Progenitor cell of endocrine pancreas (in vitro differentiated cells): Measurements from ENCODE around the gene SMURF2. TPM values are rescaled to one million over a fixed set of nuclear protein-coding genes. Genes with fewer than 3 reads are reported as not detected.

Experiments used
- DNase-seq: peaks from one replicate; pipeline ENCODE4 v3.0.0; 2021; ENCODE audit warnings: low spot score; ENCODE audit not compliant: unreplicated experiment
- H3K27ac Mint-ChIP-seq: 2 replicates; pipeline ENCODE4 v1.8.0; 2021; ENCODE audit warnings: mild to moderate bottlenecking, moderate library complexity, mixed read lengths
- H3K27me3 Mint-ChIP-seq: 2 replicates; pipeline ENCODE4 v1.8.0; 2021; ENCODE audit warnings: mixed read lengths
- H3K36me3 Mint-ChIP-seq: 2 replicates; pipeline ENCODE4 v1.8.0; 2022; ENCODE audit warnings: mixed read lengths; ENCODE audit not compliant: insufficient read depth
- H3K4me1 Mint-ChIP-seq: 2 replicates; pipeline ENCODE4 v1.8.0; 2021; ENCODE audit warnings: low read depth, mixed read lengths
- H3K4me3 Mint-ChIP-seq: 2 replicates; pipeline ENCODE4 v1.8.0; 2021; ENCODE audit warnings: low read depth, mild to moderate bottlenecking, moderate library complexity, mixed read lengths
- H3K9me3 Mint-ChIP-seq: 2 replicates; pipeline ENCODE4 v1.8.0; 2021; ENCODE audit warnings: low read depth, mixed read lengths
- total RNA-seq: library from RNA; stranded (reverse); gene quantifications from 2 replicates; pipeline ENCODE4 v1.2.1, GENCODE V29; 2021
- TF ChIP-seq, protein P1 (sequence below): fragments of 200-600 bp; sonication (generic); IDR thresholded peaks from one replicate; pipeline ENCODE4 v1.5.0; 2021; ENCODE audit warnings: antibody characterized with exemption, mild to moderate bottlenecking; ENCODE audit not compliant: unreplicated experiment

SMURF2 gene
- total RNA-seq, 1 donor from 2014 or later = 43.9 TPM

DNA sequence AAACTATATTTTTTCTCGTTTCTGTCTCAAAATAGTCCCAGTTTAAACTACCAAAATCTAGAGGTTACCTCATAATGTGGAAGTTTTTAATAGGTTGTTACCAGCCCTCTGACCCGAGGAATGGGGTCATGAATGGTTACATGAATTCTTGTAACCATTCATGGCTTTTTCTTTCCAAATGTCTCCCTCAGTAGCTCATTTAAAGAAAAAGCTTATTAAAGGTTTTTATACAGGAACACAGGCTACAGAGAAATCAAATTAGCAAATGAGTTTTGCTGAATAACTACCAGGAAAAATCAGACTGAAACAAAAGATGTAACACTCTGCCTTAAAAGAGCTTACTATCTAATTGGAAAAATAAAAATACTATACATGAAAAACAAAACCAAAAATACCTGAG, 63.4 kb downstream of the SMURF2 start:
- Mint-ChIP-seq H3K27ac (no peak overlapping the region), H3K4me3 (no peak overlapping the region), H3K27me3 (no peaks in the 10 kb centered on the region), H3K4me1 (no peaks in the 10 kb centered on the region), H3K36me3 (peaks cover 6% of the 10 kb centered on the region), H3K9me3 (no peaks in the 10 kb centered on the region)
- TF ChIP-seq, protein P1, sequence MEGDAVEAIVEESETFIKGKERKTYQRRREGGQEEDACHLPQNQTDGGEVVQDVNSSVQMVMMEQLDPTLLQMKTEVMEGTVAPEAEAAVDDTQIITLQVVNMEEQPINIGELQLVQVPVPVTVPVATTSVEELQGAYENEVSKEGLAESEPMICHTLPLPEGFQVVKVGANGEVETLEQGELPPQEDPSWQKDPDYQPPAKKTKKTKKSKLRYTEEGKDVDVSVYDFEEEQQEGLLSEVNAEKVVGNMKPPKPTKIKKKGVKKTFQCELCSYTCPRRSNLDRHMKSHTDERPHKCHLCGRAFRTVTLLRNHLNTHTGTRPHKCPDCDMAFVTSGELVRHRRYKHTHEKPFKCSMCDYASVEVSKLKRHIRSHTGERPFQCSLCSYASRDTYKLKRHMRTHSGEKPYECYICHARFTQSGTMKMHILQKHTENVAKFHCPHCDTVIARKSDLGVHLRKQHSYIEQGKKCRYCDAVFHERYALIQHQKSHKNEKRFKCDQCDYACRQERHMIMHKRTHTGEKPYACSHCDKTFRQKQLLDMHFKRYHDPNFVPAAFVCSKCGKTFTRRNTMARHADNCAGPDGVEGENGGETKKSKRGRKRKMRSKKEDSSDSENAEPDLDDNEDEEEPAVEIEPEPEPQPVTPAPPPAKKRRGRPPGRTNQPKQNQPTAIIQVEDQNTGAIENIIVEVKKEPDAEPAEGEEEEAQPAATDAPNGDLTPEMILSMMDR = no peak
- DNase-seq = no peak

DNA sequence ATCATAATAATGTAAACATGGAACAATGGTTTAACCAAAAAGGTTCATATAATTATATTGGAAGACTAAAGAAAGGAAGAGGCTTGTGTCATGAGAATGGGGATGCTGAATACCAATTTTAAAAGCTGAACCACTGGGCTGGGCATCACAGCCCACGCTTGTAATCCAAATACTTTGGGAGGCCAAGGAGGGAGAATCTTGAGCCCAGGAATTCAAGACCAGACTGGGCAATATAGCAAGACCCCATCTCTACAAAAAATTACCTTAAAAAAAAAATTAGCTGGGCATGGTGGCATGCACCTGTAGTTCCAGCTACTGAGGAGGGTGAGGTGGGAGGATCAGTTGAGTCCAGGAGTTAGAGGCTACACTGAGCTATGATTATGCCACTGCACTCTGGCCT, 65.1 kb downstream of the SMURF2 start:
- Mint-ChIP-seq H3K36me3 (peaks cover 6% of the 10 kb centered on the region), H3K9me3 (no peaks in the 10 kb centered on the region), H3K4me3 (no peak overlapping the region), H3K27me3 (no peaks in the 10 kb centered on the region), H3K4me1 (no peaks in the 10 kb centered on the region), H3K27ac (no peak overlapping the region)
- TF ChIP-seq, protein P1 = no peak
- no peak for DNase-seq

DNA sequence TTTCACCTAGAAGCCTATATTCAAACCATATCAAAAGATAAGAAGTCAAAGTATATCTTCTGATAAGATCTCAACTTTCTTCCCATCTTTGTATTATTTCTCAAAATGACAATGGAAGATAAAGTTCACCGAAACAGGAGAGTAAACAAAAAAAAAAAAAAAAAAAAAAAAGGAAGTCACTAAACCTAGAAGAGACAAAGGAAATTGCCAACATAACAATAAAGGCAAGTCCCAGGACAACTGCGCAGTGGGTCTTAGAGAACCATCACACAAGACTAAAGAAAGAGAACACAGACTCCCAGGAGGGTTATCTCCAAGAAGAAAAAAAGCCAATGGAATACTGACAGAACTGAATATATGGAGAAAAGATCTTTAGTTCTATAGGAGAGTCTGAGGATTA, 65.7 kb downstream of the SMURF2 start:
- H3K36me3 Mint-ChIP-seq = peaks cover 6% of the 10 kb centered on the region
- H3K4me1 Mint-ChIP-seq = no peaks in the 10 kb centered on the region
- H3K27ac Mint-ChIP-seq = no peak overlapping the region
- H3K27me3 Mint-ChIP-seq = no peaks in the 10 kb centered on the region
- TF ChIP-seq, protein P1 = no peak
- H3K4me3 Mint-ChIP-seq = no peak overlapping the region
- DNase-seq = no peak
- no peaks in the 10 kb centered on the region for H3K9me3 Mint-ChIP-seq

DNA sequence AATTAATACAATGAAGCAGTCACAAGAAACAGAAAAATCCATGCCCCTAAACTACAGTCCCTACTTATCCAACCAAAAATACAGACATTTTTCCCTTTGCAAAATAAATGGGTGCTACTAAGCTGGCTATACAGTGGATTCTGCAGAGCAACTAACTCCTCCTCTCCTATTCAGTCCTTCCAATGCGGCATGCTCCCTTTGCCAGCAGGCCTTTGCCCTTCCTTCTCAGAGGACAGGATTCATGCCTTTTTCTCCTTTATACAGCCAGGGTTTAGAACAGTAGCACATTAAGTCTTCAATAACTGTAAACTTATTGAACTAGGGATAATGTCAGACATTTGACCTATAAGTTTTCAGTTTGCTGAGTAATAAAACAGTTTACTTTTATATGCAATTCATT, 70.2 kb downstream of the SMURF2 start:
- H3K27ac Mint-ChIP-seq = peak overlapping the region; percentile 25
- H3K36me3 Mint-ChIP-seq = peaks cover 11% of the 10 kb centered on the region
- H3K4me1 Mint-ChIP-seq = no peaks in the 10 kb centered on the region
- no peaks in the 10 kb centered on the region for H3K9me3 Mint-ChIP-seq
- DNase-seq = no peak
- no peaks in the 10 kb centered on the region for H3K27me3 Mint-ChIP-seq
- TF ChIP-seq, protein P1 = no peak
- H3K4me3 Mint-ChIP-seq = no peak overlapping the region

DNA sequence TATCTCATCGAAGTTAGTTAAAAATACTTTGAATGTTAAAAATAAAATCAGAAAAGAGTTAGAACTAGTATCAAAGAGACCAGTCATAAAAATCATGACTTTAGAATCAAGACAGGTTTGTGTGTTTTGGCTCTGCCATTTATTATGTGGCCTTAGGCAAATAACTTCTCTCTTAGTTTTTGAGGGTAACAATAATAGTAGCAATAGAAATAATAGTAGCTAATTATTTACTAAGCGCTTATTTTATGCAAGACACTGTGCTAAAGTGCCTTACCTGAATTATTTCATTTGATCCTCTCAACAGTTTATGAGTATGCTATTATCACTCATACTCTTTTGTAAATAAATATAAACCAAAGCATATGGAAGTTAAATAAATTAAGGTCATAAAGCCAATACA, 77.0 kb downstream of the SMURF2 start:
- H3K4me3 Mint-ChIP-seq = no peak overlapping the region
- no peaks in the 10 kb centered on the region for H3K9me3 Mint-ChIP-seq
- H3K27me3 Mint-ChIP-seq = no peaks in the 10 kb centered on the region
- TF ChIP-seq, protein P1 = no peak
- no peak for DNase-seq
- H3K4me1 Mint-ChIP-seq = no peaks in the 10 kb centered on the region
- no peak overlapping the region for H3K27ac Mint-ChIP-seq
- H3K36me3 Mint-ChIP-seq = peaks cover 14% of the 10 kb centered on the region
